T follicular helper cell (primary cell): ENCODE data around the gene PIGL.
"Not testable (repeated sequence)": the region's sequence is repeated elsewhere in the genome, so short reads cannot be mapped to it uniquely, and the experiment has no call there.

Experiments used
- DNase-seq: peaks from one replicate; pipeline ENCODE4 v3.0.0-alpha.2; 2020; ENCODE audit warnings: low read depth

PIGL gene

GRCh38 chr17:16273929-16274339 is 56.9 kb downstream of the PIGL start:
- no peak for DNase-seq

- DNase-seq: no peak
Observed at GRCh38 chr17:16275024-16275423, 58.0 kb downstream of the PIGL start.

- DNase-seq: no peak
Observed at GRCh38 chr17:16277163-16277562, 60.2 kb downstream of the PIGL start.

GRCh38 chr17:16281351-16281750 is 64.3 kb downstream of the PIGL start:
- no peak for DNase-seq

- no peak for DNase-seq
Observed at GRCh38 chr17:16282522-16282921, 65.5 kb downstream of the PIGL start.

GRCh38 chr17:16283705-16284104 is 66.7 kb downstream of the PIGL start:
- DNase-seq: no peak

- no peak for DNase-seq
Observed at GRCh38 chr17:16285646-16286008, 68.6 kb downstream of the PIGL start.

- peak; percentile 39 for DNase-seq
Observed at GRCh38 chr17:16286009-16286946, 69.3 kb downstream of the PIGL start.

- DNase-seq: no peak
Observed at GRCh38 chr17:16286947-16287562, 70.0 kb downstream of the PIGL start.

GRCh38 chr17:16287563-16288027 is 70.6 kb downstream of the PIGL start:
- DNase-seq: no peak

GRCh38 chr17:16288860-16289571 is 72.0 kb downstream of the PIGL start:
- no peak for DNase-seq

- no peak for DNase-seq
Observed at GRCh38 chr17:16293931-16294330, 76.9 kb downstream of the PIGL start.

GRCh38 chr17:16294560-16294959 is 77.5 kb downstream of the PIGL start:
- DNase-seq: no peak

- DNase-seq: not testable (repeated sequence)
Observed at GRCh38 chr17:16296072-16296471, 79.1 kb downstream of the PIGL start.

- DNase-seq: no peak
Observed at GRCh38 chr17:16297367-16298139, 80.5 kb downstream of the PIGL start.

- no peak for DNase-seq
Observed at GRCh38 chr17:16298140-16298662, 81.2 kb downstream of the PIGL start.

- DNase-seq: no peak
Observed at GRCh38 chr17:16300554-16300953, 83.5 kb downstream of the PIGL start.

- no peak for DNase-seq
Observed at GRCh38 chr17:16301963-16302855, 85.2 kb downstream of the PIGL start.

- DNase-seq: no peak
Observed at GRCh38 chr17:16302856-16303255, 85.8 kb downstream of the PIGL start.

GRCh38 chr17:16304830-16305229 is 87.8 kb downstream of the PIGL start:
- DNase-seq: no peak

- no peak for DNase-seq
Observed at GRCh38 chr17:16306211-16306610, 89.2 kb downstream of the PIGL start.
